GM18526 (cell line): ENCODE results near the gene GMPPA.

ENCODE experiments used
- POLR2A ChIP-seq: IDR thresholded peaks from 3 replicates; pipeline ENCODE4 v1.6.1; 2011; ENCODE audit not compliant: insufficient read length; ENCODE audit errors: extremely low read depth

The GMPPA gene

GRCh38 chr2:219498280-219499057 is at the start of gene GMPPA:
Gene GMPPA, plus strand, starts transcription at chr2:219498891. Its CDS starts 1,085 bp downstream, at chr2:219499976.
- TF ChIP-seq POLR2A: peak; percentile 90

GRCh38 chr2:219449609-219450008 is 49.1 kb upstream of the GMPPA start:
- no peak for TF ChIP-seq POLR2A

- TF ChIP-seq POLR2A: no peak
Measured at GRCh38 chr2:219451661-219452360, 46.9 kb upstream of the GMPPA start.

GRCh38 chr2:219452361-219453317 is 46.1 kb upstream of the GMPPA start:
- no peak for TF ChIP-seq POLR2A

GRCh38 chr2:219453671-219454590 is 44.8 kb upstream of the GMPPA start:
- no peak for TF ChIP-seq POLR2A

GRCh38 chr2:219455581-219455980 is 43.1 kb upstream of the GMPPA start:
- TF ChIP-seq POLR2A: no peak

- no peak for TF ChIP-seq POLR2A
Measured at GRCh38 chr2:219457784-219458369, 40.8 kb upstream of the GMPPA start.

- no peak for TF ChIP-seq POLR2A
Measured at GRCh38 chr2:219458996-219459395, 39.7 kb upstream of the GMPPA start.

- TF ChIP-seq POLR2A: no peak
Measured at GRCh38 chr2:219459460-219460311, 39.0 kb upstream of the GMPPA start.

- TF ChIP-seq POLR2A: no peak
Measured at GRCh38 chr2:219460424-219460926, 38.2 kb upstream of the GMPPA start.

GRCh38 chr2:219461047-219461514 is 37.6 kb upstream of the GMPPA start:
- no peak for TF ChIP-seq POLR2A

GRCh38 chr2:219461669-219462068 is 37.0 kb upstream of the GMPPA start:
- no peak for TF ChIP-seq POLR2A

GRCh38 chr2:219462349-219462748 is 36.3 kb upstream of the GMPPA start:
- no peak for TF ChIP-seq POLR2A
